Liver (tissue), 9 donors: Measurements from ENCODE around the gene TXNDC8. TPM values are rescaled to one million over a fixed set of nuclear protein-coding genes. Genes with fewer than 3 reads are reported as not detected.

Source experiments
- DNase-seq: peaks from one replicate; pipeline ENCODE4 v3.0.0-alpha.2; 2017; ENCODE audit warnings: low spot score
- H3K27ac ChIP-seq, 2 donors: one replicate each; pipeline ENCODE4 v1.7.0; 2013; ENCODE audit warnings: inconsistent platforms in 2 of 2, low read length in 2 of 2, control low read depth in 1 of 2, low read depth in 1 of 2, mild to moderate bottlenecking in 1 of 2
- H3K27me3 ChIP-seq, 4 donors: one replicate each; pipeline versions ENCODE4 v1.6.1 to v1.7.0; 2013; ENCODE audit warnings: low read length in 3 of 4, inconsistent platforms in 1 of 4, mild to moderate bottlenecking in 1 of 4, moderate library complexity in 1 of 4; ENCODE audit not compliant: control insufficient read depth in 4 of 4, insufficient read depth in 4 of 4
- H3K36me3 ChIP-seq, 4 donors: one replicate each; pipeline versions ENCODE4 v1.6.1 to v1.7.0; 2013; ENCODE audit warnings: low read length in 3 of 4, mild to moderate bottlenecking in 3 of 4, low read depth in 1 of 4, moderate library complexity in 1 of 4; ENCODE audit not compliant: control insufficient read depth in 4 of 4, insufficient read depth in 3 of 4
- H3K4me1 ChIP-seq, 4 donors: one replicate each; pipeline versions ENCODE4 v1.6.1 to v1.7.0; 2013; ENCODE audit warnings: low read length in 3 of 4, mild to moderate bottlenecking in 3 of 4, moderate library complexity in 1 of 4; ENCODE audit not compliant: control insufficient read depth in 4 of 4, insufficient read depth in 4 of 4
- H3K4me3 ChIP-seq, 3 donors: one replicate each; pipeline versions ENCODE4 v1.6.1 to v1.7.0; 2013; ENCODE audit warnings: low read length in 3 of 3, control low read depth in 1 of 3, low read depth in 1 of 3, mild to moderate bottlenecking in 1 of 3
- H3K9ac ChIP-seq, 2 donors: one replicate each; pipeline ENCODE4 v1.7.0; 2013; ENCODE audit warnings: low read length in 2 of 2, mild to moderate bottlenecking in 2 of 2, moderate library complexity in 2 of 2, control low read depth in 1 of 2, low read depth in 1 of 2
- H3K9me3 ChIP-seq, 4 donors: one replicate each; pipeline versions ENCODE4 v1.6.1 to v1.7.0; 2013; ENCODE audit warnings: low read length in 3 of 4; ENCODE audit not compliant: control insufficient read depth in 4 of 4
- ATF3 ChIP-seq: IDR thresholded peaks from 2 replicates; pipeline ENCODE4 v1.6.1; 2016; ENCODE audit warnings: antibody characterized with exemption
- CTCF ChIP-seq: fragments of 150-350 bp; IDR thresholded peaks from 2 replicates; pipeline ENCODE4 v1.5.1; 2017; ENCODE audit warnings: improper control_type of control experiment, low read depth, low read length; ENCODE audit not compliant: missing input control
- EGR1 ChIP-seq, 2 donors: IDR thresholded peaks; 2 replicates each; pipeline ENCODE4 v1.6.1; 2016 to 2018; ENCODE audit warnings: antibody characterized with exemption in 2 of 2, low read depth in 2 of 2
- FOXA1 ChIP-seq: IDR thresholded peaks from 2 replicates; pipeline ENCODE4 v1.6.1; 2016; ENCODE audit warnings: antibody characterized with exemption
- FOXA2 ChIP-seq: IDR thresholded peaks from 2 replicates; pipeline ENCODE4 v1.6.1; 2016; ENCODE audit warnings: antibody characterized with exemption
- GABPA ChIP-seq, 2 donors: IDR thresholded peaks in 1 of 2; conservative IDR thresholded peaks in 1 of 2; 2 replicates each; pipeline ENCODE4 v1.6.1; 2016; ENCODE audit warnings: antibody characterized with exemption in 2 of 2, mild to moderate bottlenecking in 1 of 2, moderate library complexity in 1 of 2
- HNF4A ChIP-seq, 2 donors: conservative IDR thresholded peaks; 2 replicates each; pipeline ENCODE4 v1.6.1; 2016; ENCODE audit warnings: antibody characterized with exemption in 2 of 2, mild to moderate bottlenecking in 2 of 2
- HNF4G ChIP-seq: IDR thresholded peaks from 2 replicates; pipeline ENCODE4 v1.6.1; 2016; ENCODE audit warnings: antibody characterized with exemption
- MAX ChIP-seq: IDR thresholded peaks from 2 replicates; pipeline ENCODE4 v1.6.1; 2016; ENCODE audit warnings: antibody characterized with exemption
- NR2F2 ChIP-seq: IDR thresholded peaks from 2 replicates; pipeline ENCODE4 v1.6.1; 2016; ENCODE audit warnings: antibody characterized with exemption
- RAD21 ChIP-seq, 2 donors: IDR thresholded peaks; 2 replicates each; pipeline ENCODE4 v1.6.1; 2016; ENCODE audit warnings: antibody characterized with exemption in 2 of 2, mild to moderate bottlenecking in 2 of 2
- REST ChIP-seq: IDR thresholded peaks from 2 replicates; pipeline ENCODE4 v1.6.1; 2016; ENCODE audit warnings: antibody characterized with exemption, mild to moderate bottlenecking
- RXRA ChIP-seq, 2 donors: IDR thresholded peaks; 2 replicates each; pipeline ENCODE4 v1.6.1; 2017 to 2018; ENCODE audit warnings: antibody characterized with exemption in 2 of 2, mild to moderate bottlenecking in 1 of 2
- SP1 ChIP-seq: IDR thresholded peaks from 2 replicates; pipeline ENCODE4 v1.6.1; 2018; ENCODE audit warnings: antibody characterized with exemption, mild to moderate bottlenecking
- TAF1 ChIP-seq: conservative IDR thresholded peaks from 2 replicates; pipeline ENCODE4 v1.6.1; 2016; ENCODE audit warnings: antibody characterized with exemption, mild to moderate bottlenecking
- YY1 ChIP-seq: IDR thresholded peaks from 2 replicates; pipeline ENCODE4 v1.6.1; 2016; ENCODE audit warnings: antibody characterized with exemption, mild to moderate bottlenecking
- ZBTB33 ChIP-seq: IDR thresholded peaks from 2 replicates; pipeline ENCODE4 v1.6.1; 2016; ENCODE audit warnings: antibody characterized with exemption
- WGBS: extraction: QIAGEN DNeasy Blood & Tissue Kit; methylation state at CpG from one replicate; pipeline ENCODE4 v1.1.7; 2013; 5-methylcytosine and 5-hydroxymethylcytosine counted together
- polyA plus RNA-seq, 2 donors: library from polyadenylated mRNA; stranded (reverse) in 1 of 2; unstranded in 1 of 2; fragments of 200-250 nt in 1 of 2; fragments of >200 nt in 1 of 2; fragmentation: Nextera tagmentation in 1 of 2; extraction: Ambion mirVana in 1 of 2; gene quantifications; one replicate each; pipeline versions ENCODE4 v1.2.1 to v1.2.3, GENCODE V29; 2013 to 2015
- total RNA-seq, 2 donors: library from RNA; depleted of rRNA; stranded (reverse); fragments of >200 nt; gene quantifications; one replicate each; pipeline ENCODE4 v1.2.3, GENCODE V29; 2014
- donor health status: healthy.
- donor health status: healthy.
- donor health status: healthy.
- donor health status: healthy.
- donor health status: healthy.

TXNDC8 gene
- total and polyA plus RNA-seq, 4 donors: not detected

GRCh38 chr9:110258690-110259091, 79.0 kb downstream of the TXNDC8 start:
- H3K9ac ChIP-seq: no peak overlapping the region
- H3K27ac ChIP-seq: no peak overlapping the region
- H3K27me3 ChIP-seq: no peaks in the 10 kb centered on the region
- DNase-seq: no peak
- H3K36me3 ChIP-seq: no peaks in the 10 kb centered on the region
- no peak overlapping the region for H3K4me3 ChIP-seq
- 94% methylated on average over 3 of the region's 3 CpGs for WGBS
- H3K4me1 ChIP-seq: peaks cover 0 to 28% (median 18%) of the 10 kb centered on the region in 4 donors
- TF ChIP-seq ATF3 (no peak), EGR1 (IDR thresholded peaks at IDR 0.05; ENCODE audit: low read depth in 2 of 2) (no peak), RXRA (IDR thresholded peaks at IDR 0.05) (no peak), GABPA (IDR thresholded peaks at IDR 0.05 in 1 of 2, conservative IDR thresholded peaks at IDR 0.05 in 1 of 2) (no peak), RAD21 (IDR thresholded peaks at IDR 0.05) (no peak), YY1 (no peak), SP1 (no peak), TAF1 (no peak), CTCF (no peak), HNF4A (conservative IDR thresholded peaks at IDR 0.05) (no peak), NR2F2 (no peak)
- H3K9me3 ChIP-seq: no peaks in the 10 kb centered on the region

- H3K9me3 ChIP-seq: no peaks in the 10 kb centered on the region
- peak overlapping the region in 1 of 2 donors; percentile 47 for H3K9ac ChIP-seq
- DNase-seq: no peak
- TF ChIP-seq HNF4A (conservative IDR thresholded peaks at IDR 0.05): no peak
- TF ChIP-seq RXRA (IDR thresholded peaks at IDR 0.05): no peak
- no peak for TF ChIP-seq TAF1
- TF ChIP-seq HNF4G: no peak
- no peak for TF ChIP-seq REST
- TF ChIP-seq FOXA2: no peak
- TF ChIP-seq EGR1 (IDR thresholded peaks at IDR 0.05; ENCODE audit: low read depth in 2 of 2): no peak
- no peak for TF ChIP-seq ZBTB33
- TF ChIP-seq NR2F2: no peak
- no peak for TF ChIP-seq SP1
- no peak for TF ChIP-seq CTCF
- TF ChIP-seq FOXA1: no peak
- no peak for TF ChIP-seq YY1
- TF ChIP-seq MAX: no peak
- H3K27ac ChIP-seq: peak overlapping the region; percentile 92 to 96
- no peaks in the 10 kb centered on the region for H3K36me3 ChIP-seq
- H3K4me1 ChIP-seq: peaks cover 0 to 36% (median 20%) of the 10 kb centered on the region in 4 donors
- H3K27me3 ChIP-seq: no peaks in the 10 kb centered on the region
- WGBS: 95% methylated on average over 1 of the region's 1 CpG
- peak overlapping the region in 2 of 3 donors; percentile 59 to 94 for H3K4me3 ChIP-seq
Observed at GRCh38 chr9:110257956-110258355, 79.7 kb downstream of the TXNDC8 start.
